CD14-positive monocyte (primary cell): ENCODE data around the gene SBF2. TPM values are rescaled to one million over a fixed set of nuclear protein-coding genes. Genes with fewer than 3 reads are reported as not detected.

ENCODE experiments used
- DNase-seq, 3 donors: peaks; one replicate each; pipeline ENCODE4 v3.0.0-alpha.2; 2011 to 2022
- H2AFZ ChIP-seq: 2 replicates; pipeline ENCODE4 v1.6.0; 2012; ENCODE audit warnings: mild to moderate bottlenecking, low read depth, low read length, inconsistent platforms; ENCODE audit not compliant: insufficient read depth, poor library complexity, severe bottlenecking
- H3K27ac ChIP-seq, 2 donors: 1 replicate in 1 of 2; 2 replicates in 1 of 2; pipeline ENCODE4 v1.5.1; 2012 to 2013; ENCODE audit warnings: low read length in 2 of 2, control low read depth in 1 of 2, inconsistent platforms in 1 of 2, low read depth in 1 of 2, mild to moderate bottlenecking in 1 of 2
- H3K27me3 ChIP-seq, 2 donors: one replicate each; pipeline versions ENCODE4 v1.6.0 to v1.6.1; 2011 to 2013; ENCODE audit warnings: low read length in 2 of 2; ENCODE audit not compliant: control insufficient read depth in 2 of 2, insufficient read depth in 2 of 2
- H3K36me3 ChIP-seq, 2 donors: replicated peaks in 1 of 2; 1 replicate in 1 of 2; 2 replicates in 1 of 2; pipeline versions ENCODE4 v1.5.1 to v1.6.1; 2012 to 2013; ENCODE audit warnings: low read length in 2 of 2, control low read depth in 1 of 2, inconsistent platforms in 1 of 2, mild to moderate bottlenecking in 1 of 2; ENCODE audit not compliant: insufficient read depth in 2 of 2, control insufficient read depth in 1 of 2
- H3K4me1 ChIP-seq, 2 donors: 1 replicate in 1 of 2; 2 replicates in 1 of 2; pipeline versions ENCODE4 v1.5.1 to v1.6.1; 2012 to 2013; ENCODE audit warnings: low read length in 2 of 2, control low read depth in 1 of 2, inconsistent platforms in 1 of 2, mild to moderate bottlenecking in 1 of 2, moderate library complexity in 1 of 2; ENCODE audit not compliant: insufficient read depth in 2 of 2, control insufficient read depth in 1 of 2
- H3K4me2 ChIP-seq: replicated peaks from 2 replicates; pipeline ENCODE3; 2012; ENCODE audit warnings: low read length, moderate library complexity, mild to moderate bottlenecking; ENCODE audit not compliant: poor library complexity, severe bottlenecking; ENCODE audit errors: extremely low read depth
- H3K4me3 ChIP-seq, 3 experiments: fragments of 200-600 bp in 1 of 3; sonication (generic) in 1 of 3; replicated peaks in 1 of 3; 1 replicate in 2 of 3; 2 replicates in 1 of 3; pipeline ENCODE4 v1.5.1; 2011 to 2013; ENCODE audit warnings: low read length in 3 of 3, mild to moderate bottlenecking in 3 of 3, control low read depth in 2 of 3, low read depth in 2 of 3, inconsistent platforms in 1 of 3, moderate library complexity in 1 of 3
- H3K79me2 ChIP-seq: 2 replicates; pipeline ENCODE4 v1.6.0; 2012; ENCODE audit warnings: mild to moderate bottlenecking, control low read depth, inconsistent platforms, low read length, moderate library complexity; ENCODE audit not compliant: insufficient read depth
- H3K9ac ChIP-seq: 2 replicates; pipeline ENCODE4 v1.6.0; 2017; ENCODE audit warnings: low read length, mild to moderate bottlenecking; ENCODE audit not compliant: insufficient read depth, poor library complexity, severe bottlenecking
- H3K9me3 ChIP-seq, 2 donors: replicated peaks in 1 of 2; 1 replicate in 1 of 2; 2 replicates in 1 of 2; pipeline versions ENCODE4 v1.5.1 to v1.6.1; 2012 to 2013; ENCODE audit warnings: low read length in 2 of 2, control low read depth in 1 of 2; ENCODE audit not compliant: control insufficient read depth in 1 of 2, insufficient read depth in 1 of 2
- H4K20me1 ChIP-seq: 2 replicates; pipeline ENCODE4 v1.6.0; 2012; ENCODE audit warnings: mild to moderate bottlenecking, low read length, control low read depth, moderate library complexity; ENCODE audit not compliant: insufficient read depth
- H3K27ac Mint-ChIP-seq, 7 donors: one replicate each; pipeline ENCODE4 v1.8.0; 2020; ENCODE audit warnings: mild to moderate bottlenecking in 7 of 7, mixed read lengths in 7 of 7, moderate library complexity in 6 of 7, inconsistent platforms in 2 of 7
- H3K27me3 Mint-ChIP-seq, 3 donors: one replicate each; pipeline ENCODE4 v1.8.0; 2021 to 2022; ENCODE audit warnings: low read depth in 3 of 3, mild to moderate bottlenecking in 3 of 3, mixed read lengths in 3 of 3, moderate library complexity in 3 of 3, inconsistent platforms in 1 of 3
- H3K36me3 Mint-ChIP-seq, 2 donors: one replicate each; pipeline ENCODE4 v1.8.0; 2020; ENCODE audit warnings: mixed read lengths in 2 of 2, inconsistent platforms in 1 of 2, mild to moderate bottlenecking in 1 of 2
- H3K4me1 Mint-ChIP-seq: one replicate; pipeline ENCODE4 v1.8.0; 2020; ENCODE audit warnings: mild to moderate bottlenecking, mixed read lengths
- H3K4me3 Mint-ChIP-seq, 2 donors: one replicate each; pipeline ENCODE4 v1.8.0; 2020; ENCODE audit warnings: mild to moderate bottlenecking in 2 of 2, mixed read lengths in 2 of 2, moderate library complexity in 1 of 2
- H3K9me3 Mint-ChIP-seq, 7 donors: one replicate each; pipeline ENCODE4 v1.8.0; 2020 to 2022; ENCODE audit warnings: mixed read lengths in 7 of 7, mild to moderate bottlenecking in 6 of 7, moderate library complexity in 6 of 7, inconsistent platforms in 2 of 7
- CTCF ChIP-seq: fragments of 200-600 bp; IDR thresholded peaks from one replicate; pipeline ENCODE4 v1.8.0; 2022; ENCODE audit warnings: antibody characterized with exemption, mild to moderate bottlenecking
- intact Hi-C, 2 donors: fragments of 100-400 bp; cut with micrococcal nuclease; formaldehyde crosslinking; loops; one replicate each; pipeline versions ENCODE4 v1.15.0 to v1.15.1; 2023
- polyA plus RNA-seq, 3 donors: library from polyadenylated mRNA; depleted of rRNA in 1 of 3; unstranded in 2 of 3; stranded (reverse) in 1 of 3; fragments of 300-500 nt in 2 of 3; fragments of >200 nt in 1 of 3; fragmentation: Illumina TruSeq in 2 of 3; gene quantifications; 1 replicate in 2 of 3; 2 replicates in 1 of 3; pipeline ENCODE4 v1.2.3, GENCODE V29; 2012 to 2021

SBF2 gene
- polyA plus RNA-seq, 3 donors: 8.9 to 30.7 (median 16.4) TPM

GRCh38 chr11:10282117-10282516 is 11.9 kb downstream of the SBF2 start:
- H3K27ac Mint-ChIP-seq: no peak overlapping the region
- no peak overlapping the region for H3K27ac ChIP-seq
- H3K4me2 ChIP-seq: no peak overlapping the region
- H2AFZ ChIP-seq: no peak overlapping the region
- H3K9me3 Mint-ChIP-seq: no peaks in the 10 kb centered on the region
- H3K27me3 Mint-ChIP-seq: no peaks in the 10 kb centered on the region
- peaks cover 19 to 33% of the 10 kb centered on the region in 2 donors for H3K4me1 ChIP-seq
- no peaks in the 10 kb centered on the region for H3K27me3 ChIP-seq
- H3K4me3 ChIP-seq: no peak overlapping the region
- H3K4me3 Mint-ChIP-seq: no peak overlapping the region
- TF ChIP-seq CTCF: no peak
- intact Hi-C loops: no loop called here
- peaks cover 25% of the 10 kb centered on the region for H3K4me1 Mint-ChIP-seq
- peaks cover 0 to 4% of the 10 kb centered on the region in 2 donors for H3K36me3 Mint-ChIP-seq
- no peaks in the 10 kb centered on the region for H3K36me3 ChIP-seq
- H3K9me3 ChIP-seq: no peaks in the 10 kb centered on the region
- no peak for DNase-seq
- H4K20me1 ChIP-seq: peaks cover 62% of the 10 kb centered on the region
- H3K79me2 ChIP-seq: peaks cover 96% of the 10 kb centered on the region
- no peak overlapping the region for H3K9ac ChIP-seq

GRCh38 chr11:10275714-10276113 is 18.3 kb downstream of the SBF2 start:
- H3K4me1 ChIP-seq: no peaks in the 10 kb centered on the region
- no peak for TF ChIP-seq CTCF
- H3K9me3 Mint-ChIP-seq: no peaks in the 10 kb centered on the region
- peaks cover 7% of the 10 kb centered on the region for H3K4me1 Mint-ChIP-seq
- no peak overlapping the region for H3K9ac ChIP-seq
- H4K20me1 ChIP-seq: peaks cover 77% of the 10 kb centered on the region
- H3K4me3 ChIP-seq: no peak overlapping the region
- H3K36me3 ChIP-seq: no peaks in the 10 kb centered on the region
- H3K4me2 ChIP-seq: no peak overlapping the region
- no peaks in the 10 kb centered on the region for H3K9me3 ChIP-seq
- H3K4me3 Mint-ChIP-seq: no peak overlapping the region
- H3K27ac ChIP-seq: no peak overlapping the region
- intact Hi-C loops: no loop called here
- no peaks in the 10 kb centered on the region for H3K27me3 ChIP-seq
- H3K79me2 ChIP-seq: peaks cover 63% of the 10 kb centered on the region
- no peaks in the 10 kb centered on the region for H3K27me3 Mint-ChIP-seq
- H3K36me3 Mint-ChIP-seq: peaks cover 6% of the 10 kb centered on the region in 2 donors
- DNase-seq: no peak
- H2AFZ ChIP-seq: no peak overlapping the region
- H3K27ac Mint-ChIP-seq: peak overlapping the region in 1 of 7 donors; percentile 15
